Activated CD4-positive, alpha-beta T cell treated with anti-CD3 and anti-CD28 coated beads, Interleukin-2, amount 10 ng/mL, durations not matched to agents 24 days and 14 days (primary cell): ENCODE data around the gene AFAP1L1. TPM values are rescaled to one million over a fixed set of nuclear protein-coding genes. Genes with fewer than 3 reads are reported as not detected.

Experiments used
- DNase-seq: peaks from one replicate; pipeline ENCODE4 v3.0.0; 2022
- H3K27ac Mint-ChIP-seq: one replicate; pipeline ENCODE4 v1.8.0; 2022; ENCODE audit warnings: mild to moderate bottlenecking, mixed read lengths
- H3K27me3 Mint-ChIP-seq: one replicate; pipeline ENCODE4 v1.8.0; 2022; ENCODE audit warnings: mixed read lengths
- H3K36me3 Mint-ChIP-seq: one replicate; pipeline ENCODE4 v1.8.0; 2022; ENCODE audit warnings: low read depth, mild to moderate bottlenecking, mixed read lengths
- H3K4me1 Mint-ChIP-seq: one replicate; pipeline ENCODE4 v1.8.0; 2021; ENCODE audit warnings: mixed read lengths
- H3K4me3 Mint-ChIP-seq: one replicate; pipeline ENCODE4 v1.8.0; 2022; ENCODE audit warnings: mild to moderate bottlenecking, moderate library complexity, mixed read lengths
- H3K9me3 Mint-ChIP-seq: one replicate; pipeline ENCODE4 v1.8.0; 2021; ENCODE audit warnings: mixed read lengths
- intact Hi-C: fragments of 100-400 bp; cut with micrococcal nuclease; formaldehyde crosslinking; loops from one replicate; pipeline ENCODE4 v1.15.1; 2023
- total RNA-seq: library from RNA; stranded (reverse); gene quantifications from 2 replicates; pipeline ENCODE4 v1.2.3, GENCODE V29; 2022

AFAP1L1 gene
- total RNA-seq, 1 donor from 2014 or later, result not detected

GRCh38 chr5:149374303-149374702 lies 102.6 kb downstream of the AFAP1L1 start:
- H3K9me3 Mint-ChIP-seq, result no peaks in the 10 kb centered on the region
- peaks cover under 1% of the 10 kb centered on the region for H3K36me3 Mint-ChIP-seq
- no peak for DNase-seq
- no peak overlapping the region for H3K4me3 Mint-ChIP-seq
- no peak overlapping the region for H3K27ac Mint-ChIP-seq
- no peaks in the 10 kb centered on the region for H3K4me1 Mint-ChIP-seq
- intact Hi-C loops, result no loop called here
- H3K27me3 Mint-ChIP-seq, result no peaks in the 10 kb centered on the region

GRCh38 chr5:149374801-149375200 lies 103.1 kb downstream of the AFAP1L1 start:
- H3K27ac Mint-ChIP-seq, result no peak overlapping the region
- no peak overlapping the region for H3K4me3 Mint-ChIP-seq
- no peak for DNase-seq
- H3K4me1 Mint-ChIP-seq, result no peaks in the 10 kb centered on the region
- intact Hi-C loops, result no loop called here
- no peaks in the 10 kb centered on the region for H3K36me3 Mint-ChIP-seq
- H3K27me3 Mint-ChIP-seq, result no peaks in the 10 kb centered on the region
- H3K9me3 Mint-ChIP-seq, result no peaks in the 10 kb centered on the region

GRCh38 chr5:149375434-149375833 lies 103.8 kb downstream of the AFAP1L1 start:
- no peak for DNase-seq
- intact Hi-C loops, result no loop called here
- no peaks in the 10 kb centered on the region for H3K9me3 Mint-ChIP-seq

DNA sequence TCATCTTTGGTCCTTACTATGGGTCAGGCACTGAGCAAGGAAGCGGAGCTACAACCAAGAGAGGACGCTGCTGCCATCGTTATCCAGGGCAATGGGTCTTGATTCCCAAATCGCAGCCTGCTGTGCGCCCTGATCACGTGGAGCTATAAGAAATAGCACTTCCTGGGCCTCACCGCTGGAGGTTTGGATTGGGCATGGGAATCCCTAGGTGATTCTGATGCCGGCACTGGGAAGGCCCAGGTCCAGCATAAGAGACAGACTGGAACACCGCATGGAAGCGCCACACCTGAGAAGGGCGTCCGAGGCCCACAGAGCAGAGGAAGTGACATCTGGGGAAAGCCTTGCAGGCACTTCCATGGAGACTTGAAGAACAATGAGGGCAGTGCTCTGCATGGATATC lies 104.4 kb downstream of the AFAP1L1 start:
- no peaks in the 10 kb centered on the region for H3K36me3 Mint-ChIP-seq
- no peaks in the 10 kb centered on the region for H3K9me3 Mint-ChIP-seq
- DNase-seq, result no peak
- intact Hi-C loops, result no loop called here
- H3K27ac Mint-ChIP-seq, result no peak overlapping the region
- no peaks in the 10 kb centered on the region for H3K27me3 Mint-ChIP-seq
- no peak overlapping the region for H3K4me3 Mint-ChIP-seq
- H3K4me1 Mint-ChIP-seq, result no peaks in the 10 kb centered on the region

More at GRCh38 chr5:149375434-149375833, 103.8 kb downstream of the AFAP1L1 start:
- H3K27ac Mint-ChIP-seq, result no peak overlapping the region
- H3K4me1 Mint-ChIP-seq, result no peaks in the 10 kb centered on the region
- H3K27me3 Mint-ChIP-seq, result no peaks in the 10 kb centered on the region
- H3K36me3 Mint-ChIP-seq, result no peaks in the 10 kb centered on the region
- no peak overlapping the region for H3K4me3 Mint-ChIP-seq

DNA sequence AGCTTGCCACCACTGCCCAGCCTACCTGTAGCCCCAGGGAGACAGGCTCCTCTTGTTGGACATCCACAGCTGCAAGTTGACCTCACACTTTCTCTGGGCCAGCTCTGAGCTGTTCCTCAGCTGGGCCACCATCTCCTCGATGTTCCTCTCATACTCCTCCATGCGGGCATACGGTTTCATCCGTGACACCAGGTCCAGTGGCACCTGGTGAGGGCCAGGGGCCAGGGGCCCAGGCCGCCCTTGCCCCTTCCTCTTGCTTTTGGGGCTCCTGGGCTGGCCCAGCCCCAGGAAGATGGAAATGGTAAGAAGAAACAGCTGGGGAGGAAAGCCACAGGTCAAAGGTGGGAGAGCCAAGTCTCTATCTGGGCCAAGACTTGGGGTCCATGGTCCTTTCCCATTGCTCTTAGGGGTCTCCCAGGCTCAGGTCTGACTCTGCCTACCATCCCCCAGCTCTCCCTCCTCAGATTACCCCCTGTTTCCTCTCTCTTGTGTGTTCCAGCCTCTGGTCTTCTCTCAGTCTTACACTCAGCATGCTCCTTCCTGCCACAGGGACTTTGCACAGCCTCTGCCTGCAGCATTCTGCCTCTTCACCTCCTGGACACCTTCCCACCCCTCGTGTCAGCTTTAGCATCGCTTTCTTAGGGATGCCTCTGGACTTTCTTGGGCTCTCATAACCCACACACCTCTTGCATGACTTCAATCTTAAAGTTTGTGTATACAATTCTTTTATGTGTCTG lies 105.2 kb downstream of the AFAP1L1 start:
- Mint-ChIP-seq H3K27me3 (no peaks in the 10 kb centered on the region), H3K4me3 (no peak overlapping the region), H3K36me3 (no peaks in the 10 kb centered on the region), H3K4me1 (no peaks in the 10 kb centered on the region), H3K9me3 (no peaks in the 10 kb centered on the region), H3K27ac (no peak overlapping the region)
- no peak for DNase-seq
- intact Hi-C loops, result no loop called here

GRCh38 chr5:149378241-149378820 lies 106.7 kb downstream of the AFAP1L1 start:
- Mint-ChIP-seq H3K9me3 (no peaks in the 10 kb centered on the region), H3K4me3 (no peak overlapping the region), H3K36me3 (no peaks in the 10 kb centered on the region), H3K27ac (no peak overlapping the region), H3K4me1 (no peaks in the 10 kb centered on the region), H3K27me3 (no peaks in the 10 kb centered on the region)
- no peak for DNase-seq
- intact Hi-C loops, result no loop called here

DNA sequence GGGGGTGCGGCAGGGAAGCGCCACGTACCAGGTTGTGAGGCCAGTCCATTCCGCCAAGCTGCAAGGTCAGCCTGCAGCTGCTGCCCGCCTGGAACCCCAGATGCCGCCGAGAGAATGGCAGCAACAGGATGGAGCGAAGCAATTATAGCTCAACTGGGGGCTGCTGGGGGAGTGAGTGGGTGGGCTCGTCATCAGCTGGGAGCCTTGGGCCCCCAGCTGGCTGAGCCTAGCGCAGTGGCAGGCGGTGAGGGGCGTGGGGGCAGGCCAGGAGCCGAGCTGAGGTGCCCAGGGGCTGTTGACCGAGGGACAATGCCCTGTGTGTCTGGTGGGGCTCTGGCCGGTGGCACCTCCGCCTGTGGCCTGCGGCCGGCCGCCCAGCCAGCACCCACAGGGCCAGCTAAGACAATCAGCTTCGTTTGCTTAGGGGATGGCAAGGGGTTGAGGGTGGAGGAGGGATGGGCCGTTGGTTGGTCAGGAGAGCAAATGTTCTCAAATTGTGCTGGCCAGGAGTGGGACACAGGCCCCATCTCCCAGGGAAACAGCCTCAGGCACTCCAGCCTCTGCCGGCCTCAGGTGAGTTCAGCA lies 107.6 kb downstream of the AFAP1L1 start, which contains the start of gene IL17B:
TSS of gene IL17B (minus strand) at position 116 of the 585 bp plus-strand sequence. CDS start at position 49, 67 bp downstream.
- no peaks in the 10 kb centered on the region for H3K9me3 Mint-ChIP-seq
- intact Hi-C loops, result no loop called here
- H3K27me3 Mint-ChIP-seq, result no peaks in the 10 kb centered on the region
- no peak for DNase-seq
- no peak within 1 kb of the TSS for H3K27ac Mint-ChIP-seq
- H3K36me3 Mint-ChIP-seq, result no peaks in the 10 kb centered on the region
- H3K4me1 Mint-ChIP-seq, result no peaks in the 10 kb centered on the region
- no peak within 1 kb of the TSS for H3K4me3 Mint-ChIP-seq

- no peak overlapping the region for H3K4me3 Mint-ChIP-seq
- no peaks in the 10 kb centered on the region for H3K4me1 Mint-ChIP-seq
- H3K9me3 Mint-ChIP-seq, result no peaks in the 10 kb centered on the region
- no peak for DNase-seq
- H3K36me3 Mint-ChIP-seq, result no peaks in the 10 kb centered on the region
- H3K27me3 Mint-ChIP-seq, result no peaks in the 10 kb centered on the region
- intact Hi-C loops, result no loop called here
- H3K27ac Mint-ChIP-seq, result no peak overlapping the region
Observed at GRCh38 chr5:149379818-149380374, 108.2 kb downstream of the AFAP1L1 start.

GRCh38 chr5:149380466-149381121 lies 108.9 kb downstream of the AFAP1L1 start:
- no peaks in the 10 kb centered on the region for H3K36me3 Mint-ChIP-seq
- no peaks in the 10 kb centered on the region for H3K9me3 Mint-ChIP-seq
- no peak overlapping the region for H3K4me3 Mint-ChIP-seq
- H3K27ac Mint-ChIP-seq, result no peak overlapping the region
- H3K27me3 Mint-ChIP-seq, result no peaks in the 10 kb centered on the region
- no peaks in the 10 kb centered on the region for H3K4me1 Mint-ChIP-seq
- no peak for DNase-seq
- intact Hi-C loops, result no loop called here

DNA sequence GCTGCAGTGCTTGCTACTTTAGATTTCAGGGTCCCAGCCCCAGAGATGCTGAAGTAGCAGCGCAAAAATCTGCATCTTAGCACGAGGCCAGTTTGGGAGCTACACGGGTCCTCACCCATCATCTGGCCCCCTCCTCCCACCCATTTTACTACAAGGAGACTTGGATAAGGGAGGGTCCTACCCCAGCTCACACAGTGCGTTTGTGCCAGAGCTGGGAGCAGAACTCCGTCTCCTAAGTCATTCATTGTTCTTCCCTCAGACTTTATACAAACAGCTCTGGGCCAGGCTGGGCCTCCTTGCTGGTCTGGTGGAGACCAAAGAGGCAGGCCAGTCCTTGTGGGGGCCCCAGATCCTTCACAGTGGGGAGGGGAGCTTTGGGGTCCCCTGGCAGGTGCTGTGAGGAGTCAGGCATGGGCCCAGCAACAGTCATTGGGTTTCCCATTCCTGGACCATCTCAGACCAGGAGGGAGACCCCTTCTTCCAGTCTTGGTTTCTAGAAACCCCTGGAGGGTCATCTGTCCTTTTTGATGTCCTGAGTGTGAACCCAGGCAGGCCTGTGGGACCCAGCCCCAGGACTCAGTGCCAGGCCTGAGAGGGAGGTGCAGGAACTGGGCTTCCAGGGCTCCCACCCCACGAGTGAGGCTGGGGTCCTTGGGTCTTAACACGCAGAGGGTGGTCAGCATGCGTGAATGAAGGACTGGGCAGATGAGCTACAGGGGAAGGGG lies 109.8 kb downstream of the AFAP1L1 start:
- H3K36me3 Mint-ChIP-seq, result no peaks in the 10 kb centered on the region
- no peak for DNase-seq
- H3K4me3 Mint-ChIP-seq, result no peak overlapping the region
- H3K9me3 Mint-ChIP-seq, result no peaks in the 10 kb centered on the region
- no peaks in the 10 kb centered on the region for H3K4me1 Mint-ChIP-seq
- H3K27ac Mint-ChIP-seq, result no peak overlapping the region
- no peaks in the 10 kb centered on the region for H3K27me3 Mint-ChIP-seq
- intact Hi-C loops, result no loop called here

DNA sequence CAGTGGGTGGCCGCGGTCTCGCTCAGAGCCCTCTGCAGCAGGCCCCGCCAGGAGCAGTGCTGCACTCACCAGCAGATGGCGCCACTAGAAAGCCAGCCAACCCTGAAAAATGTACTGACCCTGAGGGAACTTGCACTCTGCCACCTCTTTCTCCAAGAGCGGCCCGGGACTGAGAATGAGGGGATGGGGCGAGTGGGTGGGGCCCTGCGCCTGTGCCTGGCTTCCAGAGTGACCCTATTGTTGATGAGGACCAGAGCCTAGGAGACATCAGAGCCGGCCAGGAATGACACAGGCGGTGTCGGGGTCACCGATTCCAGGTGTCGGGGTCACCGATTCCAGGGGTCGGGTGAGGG lies 110.3 kb downstream of the AFAP1L1 start:
- Mint-ChIP-seq H3K27me3 (no peaks in the 10 kb centered on the region), H3K27ac (no peak overlapping the region), H3K4me3 (no peak overlapping the region)

DNA sequence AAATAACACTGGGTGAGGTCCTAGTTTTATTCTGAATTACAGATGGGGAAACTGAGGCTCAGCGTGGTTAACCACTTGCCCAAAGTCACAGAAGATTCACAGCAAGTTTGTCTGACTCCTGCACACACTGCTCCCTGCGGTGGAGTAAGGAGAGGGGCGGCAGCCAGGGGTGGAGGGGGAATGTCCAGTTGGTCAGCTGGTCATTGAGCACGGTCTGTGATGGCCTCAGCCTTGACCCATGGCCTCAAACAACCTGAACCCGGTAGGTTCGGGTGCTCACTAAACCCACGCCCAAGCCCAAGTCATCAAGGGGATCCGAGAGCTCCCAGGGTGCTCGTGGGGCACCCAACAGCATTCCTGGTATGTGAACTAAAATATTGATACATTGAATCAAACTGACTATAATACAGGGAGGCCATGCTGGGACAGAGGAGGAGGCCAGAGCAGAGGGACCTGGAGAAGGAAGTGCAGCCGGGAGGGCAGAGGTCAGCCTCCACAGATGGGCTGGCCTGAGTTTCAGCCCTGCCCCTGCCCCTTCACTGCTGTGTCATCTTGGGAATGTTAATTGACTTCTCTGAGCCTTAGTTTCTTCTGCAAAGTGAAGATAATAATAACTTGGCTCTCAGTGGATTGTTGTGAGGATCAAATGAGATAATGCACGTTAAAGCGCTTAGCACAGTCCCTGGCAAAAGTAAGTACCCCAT lies 111.0 kb downstream of the AFAP1L1 start:
- Mint-ChIP-seq H3K9me3 (no peaks in the 10 kb centered on the region), H3K27ac (no peak overlapping the region), H3K36me3 (no peaks in the 10 kb centered on the region), H3K4me1 (no peaks in the 10 kb centered on the region), H3K4me3 (no peak overlapping the region), H3K27me3 (no peaks in the 10 kb centered on the region)
- no peak for DNase-seq
- intact Hi-C loops, result loop anchor here (1.0 kb wide), 2 partner anchors 52 to 182 kb away; no protein-coding TSS in a partner anchor

More for the DNA sequence above, 110.3 kb downstream of the AFAP1L1 start:
- Mint-ChIP-seq H3K4me1 (no peaks in the 10 kb centered on the region), H3K36me3 (no peaks in the 10 kb centered on the region), H3K9me3 (no peaks in the 10 kb centered on the region)
- intact Hi-C loops, result loop anchor here (1.0 kb wide), 2 partner anchors 52 to 182 kb away; no protein-coding TSS in a partner anchor
- peak; percentile 92 for DNase-seq

- Mint-ChIP-seq H3K4me1 (no peaks in the 10 kb centered on the region), H3K36me3 (no peaks in the 10 kb centered on the region), H3K9me3 (no peaks in the 10 kb centered on the region), H3K27ac (no peak overlapping the region), H3K4me3 (no peak overlapping the region), H3K27me3 (peaks cover 3% of the 10 kb centered on the region)
- intact Hi-C loops, result no loop called here
- no peak for DNase-seq
Observed at GRCh38 chr5:149383399-149383798, 111.7 kb downstream of the AFAP1L1 start.
